Measurements from ENCODE around the gene CDK17. TPM values are rescaled to one million over a fixed set of nuclear protein-coding genes. Genes with fewer than 3 reads are reported as not detected.
A peak's percentile ranks its signal among the peaks of the same experiment; 100 is the strongest.

The CDK17 gene
- total RNA-seq, 4 donors from 2014 or later: 32.4 to 64.7 (median 49.0) TPM

DNA sequence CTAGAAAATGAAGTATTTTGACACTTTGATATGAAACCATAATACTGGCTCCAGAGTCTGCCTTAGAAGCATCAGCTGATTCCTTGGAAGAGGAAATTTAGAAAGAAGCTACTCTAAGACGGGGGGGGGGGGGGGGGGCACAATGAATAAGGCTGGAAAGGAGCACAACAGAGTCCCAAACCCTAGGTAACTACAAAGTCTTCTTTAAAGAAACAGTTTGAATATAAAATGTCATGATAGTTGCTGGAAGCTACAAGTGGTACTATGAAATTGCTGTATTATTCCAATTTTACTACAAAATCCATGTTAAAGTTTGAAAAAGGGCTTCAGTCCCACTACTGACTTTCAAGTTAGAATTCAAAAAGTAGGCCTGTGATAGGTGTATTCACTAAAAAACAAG is 31.6 kb downstream of the CDK17 start:
- TF ChIP-seq POLR2A (IDR thresholded peaks at IDR 0.05) (no peak), CTCF (IDR thresholded peaks at IDR 0.05) (no peak)
- no peaks in the 10 kb centered on the region for H3K9me3 ChIP-seq
- peak overlapping the region in 1 of 3 donors; percentile 37 for H3K27ac ChIP-seq
- no peaks in the 10 kb centered on the region for H3K36me3 ChIP-seq
- WGBS, 2 donors: 46 to 50% methylated on average over 1 of the region's 1 CpG
- no peaks in the 10 kb centered on the region for H3K27me3 ChIP-seq
- no peak for DNase-seq
- no peak overlapping the region for H3K4me3 ChIP-seq (replicated peaks in 1 of 3)
- H3K4me1 ChIP-seq: peaks cover 28 to 30% of the 10 kb centered on the region in 2 donors
- intact Hi-C loops (cut with DNase I): no loop called here

DNA sequence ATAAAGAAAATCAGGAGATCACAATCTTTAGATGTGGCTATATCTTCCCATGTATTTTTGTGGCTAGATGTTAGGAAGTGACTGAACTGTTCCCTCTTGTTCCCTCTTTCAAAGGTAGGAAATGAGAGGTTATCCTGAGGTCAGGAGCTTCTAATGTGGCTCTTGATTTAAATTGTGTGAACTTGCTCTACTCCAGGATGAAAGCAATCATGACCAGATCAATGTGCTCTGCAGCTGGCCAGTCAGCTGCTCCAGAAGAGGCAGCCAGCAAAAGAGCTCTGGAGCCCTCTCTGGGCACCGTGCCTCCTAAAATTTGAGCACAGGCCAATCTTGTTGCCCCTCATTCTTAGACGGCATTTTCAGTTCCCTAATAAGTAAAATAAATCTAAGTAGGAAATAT is 32.0 kb downstream of the CDK17 start:
- Histone ChIP-seq H3K4me1 (peaks cover 28 to 30% of the 10 kb centered on the region in 2 donors), H3K4me3 (replicated peaks in 1 of 3) (no peak overlapping the region), H3K27me3 (no peaks in the 10 kb centered on the region), H3K36me3 (no peaks in the 10 kb centered on the region), H3K9me3 (no peaks in the 10 kb centered on the region), H3K27ac (peak overlapping the region in 1 of 3 donors; percentile 37)
- intact Hi-C loops (cut with DNase I): no loop called here
- TF ChIP-seq POLR2A (IDR thresholded peaks at IDR 0.05) (no peak), CTCF (IDR thresholded peaks at IDR 0.05) (no peak)
- DNase-seq: peak; percentile 44 to 48
- WGBS, 2 donors: 0 to 7% methylated on average over 2 of the region's 2 CpGs

- Histone ChIP-seq H3K27me3 (no peaks in the 10 kb centered on the region), H3K27ac (no peak overlapping the region), H3K4me3 (replicated peaks in 1 of 3) (no peak overlapping the region), H3K9me3 (no peaks in the 10 kb centered on the region), H3K36me3 (no peaks in the 10 kb centered on the region), H3K4me1 (peaks cover 18 to 21% of the 10 kb centered on the region in 2 donors)
- 93 to 95% methylated on average over 2 of the region's 2 CpGs for whole genome bisulfite sequencing, 2 donors
- no peak for DNase-seq
- intact Hi-C loops (cut with DNase I): no loop called here
- no peak for TF ChIP-seq POLR2A (IDR thresholded peaks at IDR 0.05)
- no peak for TF ChIP-seq CTCF (IDR thresholded peaks at IDR 0.05)
These were observed 33.9 kb downstream of the CDK17 start for GRCh38 chr12:96366381-96366654.

- no peaks in the 10 kb centered on the region for H3K9me3 ChIP-seq
- no peaks in the 10 kb centered on the region for H3K27me3 ChIP-seq
- no peak overlapping the region for H3K4me3 ChIP-seq (replicated peaks in 1 of 3)
- intact Hi-C loops (cut with DNase I): no loop called here
- peaks cover 14 to 27% of the 10 kb centered on the region in 2 donors for H3K4me1 ChIP-seq
- TF ChIP-seq CTCF (IDR thresholded peaks at IDR 0.05) (no peak), POLR2A (IDR thresholded peaks at IDR 0.05) (no peak)
- H3K36me3 ChIP-seq: no peaks in the 10 kb centered on the region
- 75 to 82% methylated on average over 2 of the region's 2 CpGs for WGBS, 2 donors
- no peak overlapping the region for H3K27ac ChIP-seq
- no peak for DNase-seq
These were observed 34.4 kb downstream of the CDK17 start for GRCh38 chr12:96365604-96366380.

DNA sequence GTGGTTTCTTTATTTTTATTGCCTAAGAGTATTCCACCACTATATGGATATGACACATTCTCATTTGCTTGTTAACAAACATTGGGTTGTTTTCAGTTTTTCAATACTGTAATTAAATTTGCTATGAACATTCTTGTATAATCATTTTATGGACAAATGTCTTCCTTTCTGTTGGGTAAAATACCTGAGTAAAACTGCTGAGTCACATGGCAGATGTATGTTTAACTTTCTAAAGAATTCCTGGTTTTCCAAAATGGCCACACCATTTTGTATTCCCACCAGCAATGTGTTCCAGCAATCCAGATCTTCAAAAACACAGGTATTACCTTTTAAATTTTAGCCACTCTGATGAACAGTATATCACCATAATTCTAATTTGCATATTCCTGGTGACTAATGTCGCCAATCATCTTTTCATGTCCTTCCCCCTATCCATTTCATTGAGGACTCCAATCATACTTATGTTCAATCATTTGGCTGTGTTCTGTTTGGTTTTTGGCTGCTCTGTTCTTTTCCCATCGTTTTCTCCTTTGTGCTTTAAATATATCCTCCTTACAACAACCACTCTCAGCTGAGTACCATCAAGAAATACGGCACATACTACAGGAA is 36.0 kb downstream of the CDK17 start:
- DNase-seq: no peak
- H3K4me3 ChIP-seq (replicated peaks in 1 of 3): no peak overlapping the region
- no peak overlapping the region for H3K27ac ChIP-seq
- 75% methylated on average over 3 of the region's 3 CpGs for WGBS, 2 donors
- no peaks in the 10 kb centered on the region for H3K9me3 ChIP-seq
- H3K36me3 ChIP-seq: no peaks in the 10 kb centered on the region
- TF ChIP-seq CTCF (IDR thresholded peaks at IDR 0.05) (no peak), POLR2A (IDR thresholded peaks at IDR 0.05) (no peak)
- H3K4me1 ChIP-seq: peaks cover 9 to 30% of the 10 kb centered on the region in 2 donors
- intact Hi-C loops (cut with DNase I): no loop called here
- H3K27me3 ChIP-seq: no peaks in the 10 kb centered on the region

All from thyroid gland (tissue), 4 donors.